GM13976 (cell line): Measurements from ENCODE around the gene RPS6KA2.

Experiments used
- DNase-seq: peaks from one replicate; pipeline ENCODE4 v3.0.0; 2012; ENCODE audit warnings: low spot score
- in situ Hi-C: fragments of 300-500 bp; cut with MboI; formaldehyde crosslinking; loops from one replicate; pipeline ENCODE4 v1.12.0; 2022; ENCODE audit warnings: low sequenced_read_pairs, mixed read lengths, inconsistent platforms; ENCODE audit not compliant: unreplicated experiment
- TF ChIP-seq, protein P1 (sequence below): IDR thresholded peaks from 2 replicates; pipeline ENCODE4 v1.5.1; 2012; ENCODE audit warnings: borderline replicate concordance, mild to moderate bottlenecking; ENCODE audit not compliant: insufficient read depth; ENCODE audit errors: extremely low read depth, missing control alignments, control extremely low read depth

RPS6KA2 gene

DNA sequence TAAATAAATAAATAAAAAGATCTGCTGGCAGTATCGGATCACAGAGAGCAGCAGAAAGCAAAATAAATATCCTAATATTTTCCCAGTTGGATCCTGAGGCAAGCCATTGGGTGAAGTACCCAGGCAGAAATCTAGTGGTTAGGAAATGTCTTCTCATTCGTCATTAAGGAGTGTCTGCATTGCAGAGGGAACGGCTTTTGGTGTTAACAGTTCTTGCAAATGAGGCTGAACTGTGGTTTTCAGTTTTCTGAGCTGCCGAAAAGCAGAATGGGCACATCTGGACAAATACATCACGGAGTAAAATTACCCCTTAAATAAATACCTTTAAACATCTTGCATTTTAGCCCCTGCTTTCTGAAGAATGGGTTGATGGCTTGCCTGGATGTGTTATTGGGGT is 162.1 kb downstream of the RPS6KA2 start:
- no peak for DNase-seq
- TF ChIP-seq, protein P1, sequence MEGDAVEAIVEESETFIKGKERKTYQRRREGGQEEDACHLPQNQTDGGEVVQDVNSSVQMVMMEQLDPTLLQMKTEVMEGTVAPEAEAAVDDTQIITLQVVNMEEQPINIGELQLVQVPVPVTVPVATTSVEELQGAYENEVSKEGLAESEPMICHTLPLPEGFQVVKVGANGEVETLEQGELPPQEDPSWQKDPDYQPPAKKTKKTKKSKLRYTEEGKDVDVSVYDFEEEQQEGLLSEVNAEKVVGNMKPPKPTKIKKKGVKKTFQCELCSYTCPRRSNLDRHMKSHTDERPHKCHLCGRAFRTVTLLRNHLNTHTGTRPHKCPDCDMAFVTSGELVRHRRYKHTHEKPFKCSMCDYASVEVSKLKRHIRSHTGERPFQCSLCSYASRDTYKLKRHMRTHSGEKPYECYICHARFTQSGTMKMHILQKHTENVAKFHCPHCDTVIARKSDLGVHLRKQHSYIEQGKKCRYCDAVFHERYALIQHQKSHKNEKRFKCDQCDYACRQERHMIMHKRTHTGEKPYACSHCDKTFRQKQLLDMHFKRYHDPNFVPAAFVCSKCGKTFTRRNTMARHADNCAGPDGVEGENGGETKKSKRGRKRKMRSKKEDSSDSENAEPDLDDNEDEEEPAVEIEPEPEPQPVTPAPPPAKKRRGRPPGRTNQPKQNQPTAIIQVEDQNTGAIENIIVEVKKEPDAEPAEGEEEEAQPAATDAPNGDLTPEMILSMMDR = no peak
- in situ Hi-C loops = no loop called here

DNA sequence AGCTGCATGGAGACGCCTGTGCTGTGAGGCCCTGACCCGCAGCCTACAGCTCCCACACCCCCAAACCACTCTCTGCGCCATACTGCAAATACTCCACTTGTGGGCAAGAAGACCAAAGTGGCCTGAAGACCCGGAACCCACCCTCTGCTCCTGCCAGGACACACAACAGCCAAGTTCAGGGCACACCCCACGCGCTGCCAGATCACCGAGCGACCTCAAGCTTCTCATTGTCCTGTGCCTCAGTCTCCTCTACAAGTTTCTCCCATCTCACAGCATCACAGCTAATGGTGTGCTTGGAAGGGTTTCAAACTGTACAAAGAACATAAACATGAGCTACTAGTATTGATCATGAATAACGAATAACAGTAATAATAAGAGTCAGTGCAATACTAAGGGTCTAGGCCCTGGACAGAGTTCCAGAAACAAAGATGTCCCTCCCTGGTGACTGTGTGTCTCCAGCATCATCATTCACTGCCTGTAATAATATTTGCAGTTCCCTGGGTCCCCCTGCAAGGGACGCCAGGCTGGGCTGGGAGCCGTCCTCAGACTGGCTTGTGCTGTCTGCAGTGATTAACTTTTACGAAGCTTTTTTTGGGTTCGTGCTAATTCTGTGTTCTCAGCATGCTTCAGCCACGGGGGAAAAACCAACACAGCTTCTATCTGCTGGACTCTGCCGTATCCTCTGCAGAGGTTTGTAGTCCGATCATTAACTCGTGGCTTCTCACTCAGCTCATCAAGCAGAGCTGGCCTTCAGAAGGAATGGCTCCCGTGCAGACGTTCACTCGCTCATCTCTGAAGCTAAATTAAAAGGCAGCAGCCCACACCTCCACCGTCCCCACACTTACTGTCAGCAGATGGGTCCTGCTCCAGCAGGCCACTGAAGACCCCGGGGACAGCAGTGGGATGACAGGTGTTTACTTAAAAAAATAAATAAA is 162.7 kb downstream of the RPS6KA2 start:
- no peak for DNase-seq
- in situ Hi-C loops = no loop called here
- TF ChIP-seq, protein P1 = no peak

DNA sequence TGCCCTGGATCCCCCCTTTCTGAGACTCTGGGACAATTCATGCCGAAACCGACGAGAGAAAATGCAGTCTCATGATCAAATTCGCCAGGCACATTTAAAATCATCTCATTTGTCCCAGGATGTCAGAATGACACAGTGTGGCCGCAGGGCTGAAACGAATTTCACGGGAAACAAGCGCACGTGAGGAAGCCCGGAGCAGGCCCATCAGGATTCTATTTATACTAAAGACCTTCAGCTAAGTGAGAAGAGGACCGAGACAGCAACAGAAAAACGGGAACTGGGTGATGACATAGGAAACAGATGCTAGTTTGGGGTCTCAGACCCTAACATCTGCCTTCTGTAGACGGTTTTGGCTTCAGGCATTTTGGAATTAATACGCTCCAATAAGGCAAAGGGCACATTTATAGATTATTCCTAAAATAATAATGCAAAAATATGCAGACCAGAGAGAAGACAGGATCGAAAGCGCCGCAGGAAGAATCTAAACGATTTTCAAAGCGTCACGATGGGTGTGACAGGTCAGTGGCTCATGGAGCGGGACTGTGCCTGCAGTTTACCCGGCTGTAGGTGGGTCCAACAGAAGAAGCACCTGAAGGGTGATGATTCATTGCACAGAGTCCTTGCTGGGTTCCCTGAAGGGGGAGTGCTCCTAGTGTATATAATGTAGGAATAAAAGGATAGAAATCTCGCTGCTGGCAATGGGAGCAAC is 163.5 kb downstream of the RPS6KA2 start:
- TF ChIP-seq, protein P1 = no peak
- DNase-seq = no peak
- in situ Hi-C loops = no loop called here

DNA sequence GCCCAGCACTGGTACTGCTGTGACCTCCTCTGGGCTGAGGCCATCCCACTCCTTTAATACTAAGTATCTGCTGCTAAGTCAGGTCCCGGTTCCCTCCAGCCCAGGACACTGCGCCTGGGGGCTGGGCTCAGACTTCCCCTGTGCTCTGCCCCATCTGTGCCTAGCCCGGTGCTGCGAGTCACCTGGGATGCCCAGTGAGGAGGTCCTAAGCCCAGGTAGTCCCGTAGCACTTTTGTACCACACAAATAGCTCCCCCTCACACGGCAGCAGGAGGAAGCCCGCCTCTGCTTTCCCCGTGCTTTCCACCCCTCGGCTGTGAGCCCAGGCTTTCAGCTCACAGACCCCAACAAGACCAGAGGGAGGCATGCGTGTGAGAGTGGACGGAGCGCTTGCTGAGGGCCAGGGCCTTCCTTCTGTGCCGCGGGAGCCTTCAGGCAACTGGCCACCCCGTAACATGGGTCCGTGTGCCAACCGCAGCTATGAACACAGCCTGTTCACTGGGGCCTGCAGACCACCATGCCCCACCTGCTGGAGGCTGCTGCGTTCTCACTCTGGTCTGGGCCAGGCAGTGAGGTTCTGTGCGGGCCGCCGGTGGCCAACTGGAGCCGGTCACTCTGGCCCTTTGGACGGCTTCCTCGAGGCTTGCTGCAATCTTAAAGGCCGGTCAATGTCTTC is 164.5 kb downstream of the RPS6KA2 start:
- DNase-seq = no peak
- in situ Hi-C loops = no loop called here
- TF ChIP-seq, protein P1 = no peak

DNA sequence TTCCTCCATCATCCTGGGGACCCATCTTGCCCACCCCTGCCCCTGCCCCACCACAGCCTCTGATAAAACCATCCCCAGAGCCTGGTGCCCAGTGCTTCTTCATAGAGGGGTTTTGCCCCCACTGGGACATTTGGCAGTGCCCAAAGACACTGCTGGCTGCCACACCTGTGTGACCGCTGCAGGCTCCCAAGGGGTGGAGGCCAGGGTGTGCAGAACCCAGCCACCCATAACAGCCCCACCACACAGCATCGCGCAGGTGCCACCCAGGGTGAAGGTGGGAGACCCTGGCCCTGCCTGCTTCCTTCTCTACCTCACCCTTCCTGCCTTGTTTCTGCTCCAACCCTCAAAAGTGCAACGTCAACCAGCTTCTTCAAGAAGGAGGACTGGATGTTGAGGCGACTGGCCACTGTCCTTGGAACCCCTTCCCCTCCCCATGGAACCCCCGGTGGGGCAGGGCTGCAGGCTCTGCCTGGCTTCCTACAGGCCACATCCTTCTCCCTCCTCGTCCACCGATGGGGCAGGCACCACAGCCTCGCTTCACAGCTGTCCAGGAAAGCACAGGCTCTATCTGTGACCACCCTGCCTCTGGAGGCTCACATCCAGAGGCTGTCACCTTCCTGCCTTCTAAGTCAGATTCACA is 165.1 kb downstream of the RPS6KA2 start:
- TF ChIP-seq, protein P1 = no peak
- DNase-seq = no peak
- in situ Hi-C loops = no loop called here
